Sigmoid colon (tissue), 4 donors: ENCODE measurements around the gene FAM76A.

Experiments
- EP300 ChIP-seq, 4 donors: sonication (generic); formaldehyde crosslinking; IDR thresholded peaks; one replicate each; pipeline ENCODE4 v1.6.1; 2017; ENCODE audit warnings: antibody characterized with exemption in 4 of 4
- POLR2A ChIP-seq, 2 donors: fragments of 450-650 bp; IDR thresholded peaks; one replicate each; pipeline ENCODE4 v1.6.1; 2016; ENCODE audit warnings: antibody characterized with exemption in 2 of 2, mild to moderate bottlenecking in 2 of 2, moderate library complexity in 2 of 2
- POLR2AphosphoS5 ChIP-seq, 4 donors: sonication (generic); formaldehyde crosslinking; IDR thresholded peaks; one replicate each; pipeline ENCODE4 v1.6.1; 2017; ENCODE audit warnings: antibody characterized with exemption in 4 of 4
- TF ChIP-seq, protein P1 (sequence below), 4 experiments: fragments of 450-650 bp in 3 of 4; fragments of 200-600 bp in 1 of 4; IDR thresholded peaks; one replicate each; pipeline ENCODE4 v1.5.1; 2016 to 2019; ENCODE audit warnings: antibody characterized with exemption in 4 of 4, mild to moderate bottlenecking in 3 of 4, moderate library complexity in 2 of 4

DNA sequence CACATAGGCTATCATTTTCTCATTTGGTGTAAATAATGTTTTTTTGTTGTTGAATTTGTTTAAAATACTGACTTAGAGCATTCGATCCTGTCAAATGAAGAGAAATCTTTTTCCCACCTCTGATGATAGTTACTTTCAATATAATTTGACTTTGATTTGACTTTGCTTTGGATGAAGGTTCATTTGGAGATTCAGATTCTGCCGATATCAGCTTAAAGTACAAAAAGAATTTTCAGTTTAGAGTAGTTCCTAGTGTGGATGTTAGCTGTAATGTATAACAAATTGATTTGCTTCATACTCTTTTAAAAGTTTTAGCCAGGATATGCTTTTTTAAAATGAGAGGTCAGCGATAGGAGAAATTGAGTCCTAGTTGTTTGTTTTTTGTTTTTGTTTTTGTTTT, 57.2 kb downstream of the FAM76A start:
- TF ChIP-seq, protein P1, sequence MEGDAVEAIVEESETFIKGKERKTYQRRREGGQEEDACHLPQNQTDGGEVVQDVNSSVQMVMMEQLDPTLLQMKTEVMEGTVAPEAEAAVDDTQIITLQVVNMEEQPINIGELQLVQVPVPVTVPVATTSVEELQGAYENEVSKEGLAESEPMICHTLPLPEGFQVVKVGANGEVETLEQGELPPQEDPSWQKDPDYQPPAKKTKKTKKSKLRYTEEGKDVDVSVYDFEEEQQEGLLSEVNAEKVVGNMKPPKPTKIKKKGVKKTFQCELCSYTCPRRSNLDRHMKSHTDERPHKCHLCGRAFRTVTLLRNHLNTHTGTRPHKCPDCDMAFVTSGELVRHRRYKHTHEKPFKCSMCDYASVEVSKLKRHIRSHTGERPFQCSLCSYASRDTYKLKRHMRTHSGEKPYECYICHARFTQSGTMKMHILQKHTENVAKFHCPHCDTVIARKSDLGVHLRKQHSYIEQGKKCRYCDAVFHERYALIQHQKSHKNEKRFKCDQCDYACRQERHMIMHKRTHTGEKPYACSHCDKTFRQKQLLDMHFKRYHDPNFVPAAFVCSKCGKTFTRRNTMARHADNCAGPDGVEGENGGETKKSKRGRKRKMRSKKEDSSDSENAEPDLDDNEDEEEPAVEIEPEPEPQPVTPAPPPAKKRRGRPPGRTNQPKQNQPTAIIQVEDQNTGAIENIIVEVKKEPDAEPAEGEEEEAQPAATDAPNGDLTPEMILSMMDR (IDR thresholded peaks at IDR 0.05): no peak
- TF ChIP-seq EP300 (IDR thresholded peaks at IDR 0.05) (no peak), POLR2AphosphoS5 (IDR thresholded peaks at IDR 0.05) (no peak), POLR2A (IDR thresholded peaks at IDR 0.05) (no peak)
